Suprapubic skin (tissue), 4 donors: Measurements from ENCODE around the gene ELMO1. TPM values are rescaled to one million over a fixed set of nuclear protein-coding genes. Genes with fewer than 3 reads are reported as not detected.

Source experiments
- DNase-seq, 2 donors: peaks; one replicate each; pipeline ENCODE4 v3.0.0-alpha.2; 2019; ENCODE audit warnings: low spot score in 2 of 2
- H3K27ac ChIP-seq: fragments of 200-600 bp; sonication (generic); one replicate; pipeline ENCODE4 v1.5.1; 2019
- H3K27me3 ChIP-seq: fragments of 200-600 bp; sonication (generic); one replicate; pipeline ENCODE4 v1.5.1; 2019
- H3K36me3 ChIP-seq: fragments of 200-600 bp; sonication (generic); one replicate; pipeline ENCODE4 v1.5.1; 2019
- H3K4me1 ChIP-seq: fragments of 200-600 bp; sonication (generic); one replicate; pipeline ENCODE4 v1.5.1; 2019
- H3K4me3 ChIP-seq: fragments of 200-600 bp; sonication (generic); one replicate; pipeline ENCODE4 v1.5.1; 2019; ENCODE audit warnings: mild to moderate bottlenecking
- H3K9me3 ChIP-seq: fragments of 200-600 bp; sonication (generic); one replicate; pipeline ENCODE4 v1.5.1; 2019
- CTCF ChIP-seq, 2 donors: fragments of 200-600 bp in 1 of 2; fragments of 450-650 bp in 1 of 2; sonication (generic) in 1 of 2; IDR thresholded peaks; one replicate each; pipeline ENCODE4 v1.5.1; 2016 to 2019; ENCODE audit warnings: antibody characterized with exemption in 2 of 2, mild to moderate bottlenecking in 1 of 2, moderate library complexity in 1 of 2
- EP300 ChIP-seq: sonication (generic); formaldehyde crosslinking; IDR thresholded peaks from one replicate; pipeline ENCODE4 v1.6.1; 2017; ENCODE audit warnings: antibody characterized with exemption
- POLR2A ChIP-seq, 2 donors: fragments of 450-650 bp; IDR thresholded peaks; one replicate each; pipeline ENCODE4 v1.6.1; 2017; ENCODE audit warnings: antibody characterized with exemption in 2 of 2, mild to moderate bottlenecking in 2 of 2, moderate library complexity in 2 of 2
- POLR2AphosphoS5 ChIP-seq, 3 donors: sonication (generic); formaldehyde crosslinking; IDR thresholded peaks; one replicate each; pipeline ENCODE4 v1.6.1; 2017; ENCODE audit warnings: antibody characterized with exemption in 3 of 3
- WGBS: methylation state at CpG from one replicate; pipeline ENCODE4 v1.1.5; 2018; 5-methylcytosine and 5-hydroxymethylcytosine counted together
- total RNA-seq, 4 donors: library from RNA; depleted of rRNA; stranded (reverse); fragments of >200 nt; gene quantifications; one replicate each; pipeline ENCODE4 v1.1.0, GENCODE V29; 2016

ELMO1 gene
- total RNA-seq, 4 donors from 2014 or later, result 9.8 to 49.6 (median 22.2) TPM

GRCh38 chr7:37113661-37114355 is 334.9 kb downstream of the ELMO1 start:
- H3K27me3 ChIP-seq, result no peaks in the 10 kb centered on the region
- no peak overlapping the region for H3K4me3 ChIP-seq
- no peak for TF ChIP-seq POLR2A (IDR thresholded peaks at IDR 0.05)
- TF ChIP-seq EP300, result no peak
- TF ChIP-seq POLR2AphosphoS5 (IDR thresholded peaks at IDR 0.05), result no peak
- no peak for TF ChIP-seq CTCF (IDR thresholded peaks at IDR 0.05)
- no peaks in the 10 kb centered on the region for H3K4me1 ChIP-seq
- H3K27ac ChIP-seq, result no peak overlapping the region
- H3K36me3 ChIP-seq, result no peaks in the 10 kb centered on the region
- 60% methylated on average over 6 of the region's 6 CpGs for WGBS
- no peaks in the 10 kb centered on the region for H3K9me3 ChIP-seq
- no peak for DNase-seq

- Histone ChIP-seq H3K36me3 (no peaks in the 10 kb centered on the region), H3K27ac (no peak overlapping the region), H3K27me3 (no peaks in the 10 kb centered on the region), H3K9me3 (no peaks in the 10 kb centered on the region), H3K4me3 (no peak overlapping the region), H3K4me1 (no peaks in the 10 kb centered on the region)
- 68% methylated on average over 3 of the region's 3 CpGs for WGBS
- no peak for DNase-seq
- TF ChIP-seq EP300 (no peak), POLR2AphosphoS5 (IDR thresholded peaks at IDR 0.05) (no peak), POLR2A (IDR thresholded peaks at IDR 0.05) (no peak), CTCF (IDR thresholded peaks at IDR 0.05) (no peak)
These were observed 335.8 kb downstream of the ELMO1 start for GRCh38 chr7:37112876-37113275.

GRCh38 chr7:37112218-37112617 is 336.4 kb downstream of the ELMO1 start:
- Histone ChIP-seq H3K4me1 (no peaks in the 10 kb centered on the region), H3K27me3 (no peaks in the 10 kb centered on the region), H3K36me3 (no peaks in the 10 kb centered on the region), H3K27ac (no peak overlapping the region), H3K4me3 (no peak overlapping the region), H3K9me3 (no peaks in the 10 kb centered on the region)
- no peak for DNase-seq
- WGBS, result 73% methylated on average over 2 of the region's 2 CpGs
- TF ChIP-seq EP300 (no peak), POLR2A (IDR thresholded peaks at IDR 0.05) (no peak), CTCF (IDR thresholded peaks at IDR 0.05) (no peak), POLR2AphosphoS5 (IDR thresholded peaks at IDR 0.05) (no peak)

GRCh38 chr7:37111459-37111858 is 337.2 kb downstream of the ELMO1 start:
- Histone ChIP-seq H3K4me1 (no peaks in the 10 kb centered on the region), H3K27ac (no peak overlapping the region), H3K4me3 (no peak overlapping the region), H3K9me3 (no peaks in the 10 kb centered on the region), H3K36me3 (no peaks in the 10 kb centered on the region), H3K27me3 (no peaks in the 10 kb centered on the region)
- WGBS, result 100% methylated on average over 1 of the region's 1 CpG
- no peak for TF ChIP-seq EP300
- TF ChIP-seq POLR2A (IDR thresholded peaks at IDR 0.05), result no peak
- TF ChIP-seq CTCF (IDR thresholded peaks at IDR 0.05), result no peak
- TF ChIP-seq POLR2AphosphoS5 (IDR thresholded peaks at IDR 0.05), result no peak
- DNase-seq, result no peak

- Histone ChIP-seq H3K4me1 (no peaks in the 10 kb centered on the region), H3K36me3 (no peaks in the 10 kb centered on the region), H3K27ac (no peak overlapping the region), H3K27me3 (no peaks in the 10 kb centered on the region), H3K4me3 (no peak overlapping the region), H3K9me3 (no peaks in the 10 kb centered on the region)
- WGBS, result 90% methylated on average over 5 of the region's 5 CpGs
- no peak for DNase-seq
- TF ChIP-seq POLR2AphosphoS5 (IDR thresholded peaks at IDR 0.05) (no peak), POLR2A (IDR thresholded peaks at IDR 0.05) (no peak), CTCF (IDR thresholded peaks at IDR 0.05) (no peak), EP300 (no peak)
These were observed 337.8 kb downstream of the ELMO1 start for GRCh38 chr7:37110660-37111424.
